Lung (tissue), 12 donors: ENCODE data around the gene KLHL29. TPM values are rescaled to one million over a fixed set of nuclear protein-coding genes. Genes with fewer than 3 reads are reported as not detected.

Source experiments
- ATAC-seq: fragments of 200-7000 bp; cut with Tn5 transposase; one replicate; pipeline ENCODE4 v1.9.1; 2020; ENCODE audit warnings: moderate number of reproducible peaks; ENCODE audit not compliant: insufficient read depth, low FRiP score
- DNase-seq, 3 donors: peaks; one replicate each; pipeline ENCODE4 v3.0.0-alpha.2; 2013 to 2017
- H3K27ac ChIP-seq, 2 donors: one replicate each; pipeline ENCODE4 v1.5.1; 2013; ENCODE audit warnings: mild to moderate bottlenecking in 2 of 2, moderate library complexity in 2 of 2, control low read depth in 1 of 2, inconsistent platforms in 1 of 2, low read depth in 1 of 2, low read length in 1 of 2
- H3K27me3 ChIP-seq, 3 donors: one replicate each; pipeline ENCODE4 v1.5.1; 2013; ENCODE audit warnings: low read length in 2 of 3; ENCODE audit not compliant: control insufficient read depth in 3 of 3, insufficient read depth in 3 of 3
- H3K36me3 ChIP-seq, 4 donors: one replicate each; pipeline ENCODE4 v1.5.1; 2013; ENCODE audit warnings: low read length in 4 of 4, mild to moderate bottlenecking in 1 of 4, moderate library complexity in 1 of 4; ENCODE audit not compliant: control insufficient read depth in 4 of 4, insufficient read depth in 4 of 4
- H3K4me1 ChIP-seq, 5 donors: one replicate each; pipeline ENCODE4 v1.5.1; 2013; ENCODE audit warnings: low read length in 5 of 5, mild to moderate bottlenecking in 2 of 5, moderate library complexity in 1 of 5; ENCODE audit not compliant: control insufficient read depth in 5 of 5, insufficient read depth in 5 of 5
- H3K4me3 ChIP-seq: one replicate; pipeline ENCODE4 v1.5.1; 2013; ENCODE audit warnings: mild to moderate bottlenecking, control low read depth, moderate library complexity
- H3K9ac ChIP-seq, 2 donors: one replicate each; pipeline ENCODE4 v1.5.1; 2013; ENCODE audit warnings: low read length in 2 of 2, control low read depth in 1 of 2; ENCODE audit not compliant: insufficient read depth in 1 of 2
- H3K9me3 ChIP-seq, 4 donors: one replicate each; pipeline ENCODE4 v1.5.1; 2013; ENCODE audit warnings: low read length in 3 of 4, mild to moderate bottlenecking in 1 of 4, moderate library complexity in 1 of 4; ENCODE audit not compliant: control insufficient read depth in 4 of 4, insufficient read depth in 3 of 4
- WGBS, 2 donors: extraction: QIAGEN DNeasy Blood & Tissue Kit; methylation state at CpG; one replicate each; pipeline ENCODE4 v1.1.7; 2013; 5-methylcytosine and 5-hydroxymethylcytosine counted together
- polyA plus RNA-seq, 2 donors: library from polyadenylated mRNA; stranded (reverse); fragments of 200-250 nt; gene quantifications; one replicate each; pipeline ENCODE4 v1.2.1, GENCODE V29; 2013
- total RNA-seq, 2 donors: library from RNA; depleted of rRNA in 1 of 2; stranded (reverse); fragments of >200 nt in 1 of 2; gene quantifications; one replicate each; pipeline ENCODE4 v1.2.1, GENCODE V29; 2014 to 2021
- TF ChIP-seq, protein P1 (sequence below): IDR thresholded peaks from 2 replicates; pipeline ENCODE4 v1.5.1; 2012; ENCODE audit warnings: mild to moderate bottlenecking; ENCODE audit errors: control extremely low read depth, extremely low read depth
- donor health status: control.
- donor health status: control.
- donor health status: Bipolar disorder and iron deficiency.
- donor health status: healthy.
- donor health status: DM: yes; HTN: yes; CAD: no.

Gene KLHL29
- total and polyA plus RNA-seq, 4 donors, result 2.7 to 16.2 (median 3.5) TPM

DNA sequence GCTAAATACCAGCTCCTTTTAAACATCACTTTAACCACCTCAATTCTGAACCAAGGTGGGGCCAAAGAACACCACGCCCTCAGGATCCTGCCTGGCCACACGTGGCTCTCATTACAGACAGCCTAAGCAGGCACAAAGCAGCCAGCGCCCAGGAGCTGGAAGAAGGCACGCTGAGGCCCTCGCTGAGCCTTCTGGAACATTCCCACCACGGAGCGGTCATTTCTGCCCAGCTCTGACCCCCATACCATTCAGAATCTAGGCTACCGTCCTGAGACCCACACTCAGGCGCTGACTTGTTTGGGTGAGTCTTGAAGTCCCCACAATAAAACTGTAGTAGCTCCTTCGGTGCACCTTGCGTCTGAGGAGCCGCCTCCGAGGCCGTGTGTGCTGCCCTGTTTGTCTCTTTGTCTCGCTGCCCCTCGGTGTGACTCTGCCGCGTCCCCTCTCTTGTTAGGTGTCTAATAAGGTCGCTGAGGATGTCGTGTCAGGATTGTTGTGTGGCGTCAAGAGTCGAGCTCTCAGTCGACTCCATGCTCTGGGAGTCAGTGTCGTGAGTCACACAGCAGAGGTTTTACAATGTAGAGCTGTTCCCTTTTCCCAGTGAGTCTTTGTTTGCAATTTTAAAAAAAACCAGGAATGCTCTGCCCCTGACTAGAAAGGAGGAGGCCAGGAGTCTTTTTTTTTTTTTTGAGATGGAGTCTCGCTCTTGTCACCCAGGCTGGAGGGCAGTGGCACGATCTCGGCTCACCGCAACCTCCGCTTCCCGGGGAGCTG lies 242.4 kb downstream of the KLHL29 start:
- ATAC-seq (no peak), DNase-seq (no peak)
- 84 to 86% methylated on average over 29 to 30 of the region's 30 CpGs for WGBS, 2 donors
- Histone ChIP-seq H3K27ac (no peak overlapping the region), H3K36me3 (no peaks in the 10 kb centered on the region), H3K27me3 (no peaks in the 10 kb centered on the region), H3K4me3 (no peak overlapping the region), H3K4me1 (peaks cover 0 to 5% (median 0%) of the 10 kb centered on the region in 5 donors), H3K9ac (no peak overlapping the region), H3K9me3 (peaks cover 0 to 4% (median 2%) of the 10 kb centered on the region in 4 donors)
- TF ChIP-seq, protein P1, sequence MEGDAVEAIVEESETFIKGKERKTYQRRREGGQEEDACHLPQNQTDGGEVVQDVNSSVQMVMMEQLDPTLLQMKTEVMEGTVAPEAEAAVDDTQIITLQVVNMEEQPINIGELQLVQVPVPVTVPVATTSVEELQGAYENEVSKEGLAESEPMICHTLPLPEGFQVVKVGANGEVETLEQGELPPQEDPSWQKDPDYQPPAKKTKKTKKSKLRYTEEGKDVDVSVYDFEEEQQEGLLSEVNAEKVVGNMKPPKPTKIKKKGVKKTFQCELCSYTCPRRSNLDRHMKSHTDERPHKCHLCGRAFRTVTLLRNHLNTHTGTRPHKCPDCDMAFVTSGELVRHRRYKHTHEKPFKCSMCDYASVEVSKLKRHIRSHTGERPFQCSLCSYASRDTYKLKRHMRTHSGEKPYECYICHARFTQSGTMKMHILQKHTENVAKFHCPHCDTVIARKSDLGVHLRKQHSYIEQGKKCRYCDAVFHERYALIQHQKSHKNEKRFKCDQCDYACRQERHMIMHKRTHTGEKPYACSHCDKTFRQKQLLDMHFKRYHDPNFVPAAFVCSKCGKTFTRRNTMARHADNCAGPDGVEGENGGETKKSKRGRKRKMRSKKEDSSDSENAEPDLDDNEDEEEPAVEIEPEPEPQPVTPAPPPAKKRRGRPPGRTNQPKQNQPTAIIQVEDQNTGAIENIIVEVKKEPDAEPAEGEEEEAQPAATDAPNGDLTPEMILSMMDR, result no peak

DNA sequence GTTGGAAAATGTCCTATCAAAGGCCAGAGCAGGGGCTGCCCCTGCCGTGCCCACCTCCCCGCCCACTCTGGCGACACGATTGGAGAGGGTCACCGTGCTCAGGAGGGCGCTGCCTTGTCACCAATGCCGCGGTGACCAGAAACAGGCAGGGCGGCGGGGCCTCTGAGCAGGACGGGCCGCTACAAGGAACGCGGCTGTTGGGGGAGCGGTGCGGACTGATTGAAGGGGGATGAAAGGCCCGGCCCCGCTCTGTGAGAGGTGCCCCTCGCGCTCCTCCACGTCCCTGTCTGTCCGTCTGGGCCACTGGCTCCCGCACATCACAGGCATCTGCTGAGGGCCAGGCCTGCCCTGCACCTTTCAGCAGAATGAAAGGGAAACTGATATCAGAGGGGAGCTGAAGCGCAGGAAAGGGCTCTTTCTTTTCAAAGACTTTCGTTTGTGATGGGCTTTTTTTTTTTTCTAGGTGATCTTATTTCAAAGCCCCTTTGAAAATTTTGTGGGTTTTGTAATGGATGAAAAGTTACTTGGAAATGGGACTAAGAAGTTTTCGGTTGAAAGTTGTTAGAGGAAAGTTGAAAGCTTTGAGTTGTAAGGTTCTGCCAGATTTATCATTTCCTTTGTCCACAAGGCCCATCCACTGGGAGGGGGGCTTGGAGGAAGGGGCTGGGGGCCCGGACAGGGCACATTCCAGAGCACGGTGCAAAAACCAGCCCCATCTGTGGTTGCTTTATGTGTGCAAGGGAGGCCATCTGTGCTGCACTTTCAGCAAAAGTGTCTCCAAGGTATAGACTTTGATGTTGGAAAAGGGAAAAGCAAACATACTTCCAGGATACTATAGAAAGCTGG lies 244.2 kb downstream of the KLHL29 start:
- H3K27me3 ChIP-seq, result no peaks in the 10 kb centered on the region
- TF ChIP-seq, protein P1, result no peak
- H3K4me3 ChIP-seq, result no peak overlapping the region
- H3K27ac ChIP-seq, result no peak overlapping the region
- WGBS, 2 donors, result 75 to 80% methylated on average over 28 of the region's 28 CpGs
- peaks cover 0 to 5% (median 0%) of the 10 kb centered on the region in 5 donors for H3K4me1 ChIP-seq
- H3K9me3 ChIP-seq, result peaks cover 0 to 3% (median 2%) of the 10 kb centered on the region in 4 donors
- no peak overlapping the region for H3K9ac ChIP-seq
- ATAC-seq, result no peak
- H3K36me3 ChIP-seq, result no peaks in the 10 kb centered on the region
- DNase-seq, result peak in 1 of 3 donors; percentile 13

DNA sequence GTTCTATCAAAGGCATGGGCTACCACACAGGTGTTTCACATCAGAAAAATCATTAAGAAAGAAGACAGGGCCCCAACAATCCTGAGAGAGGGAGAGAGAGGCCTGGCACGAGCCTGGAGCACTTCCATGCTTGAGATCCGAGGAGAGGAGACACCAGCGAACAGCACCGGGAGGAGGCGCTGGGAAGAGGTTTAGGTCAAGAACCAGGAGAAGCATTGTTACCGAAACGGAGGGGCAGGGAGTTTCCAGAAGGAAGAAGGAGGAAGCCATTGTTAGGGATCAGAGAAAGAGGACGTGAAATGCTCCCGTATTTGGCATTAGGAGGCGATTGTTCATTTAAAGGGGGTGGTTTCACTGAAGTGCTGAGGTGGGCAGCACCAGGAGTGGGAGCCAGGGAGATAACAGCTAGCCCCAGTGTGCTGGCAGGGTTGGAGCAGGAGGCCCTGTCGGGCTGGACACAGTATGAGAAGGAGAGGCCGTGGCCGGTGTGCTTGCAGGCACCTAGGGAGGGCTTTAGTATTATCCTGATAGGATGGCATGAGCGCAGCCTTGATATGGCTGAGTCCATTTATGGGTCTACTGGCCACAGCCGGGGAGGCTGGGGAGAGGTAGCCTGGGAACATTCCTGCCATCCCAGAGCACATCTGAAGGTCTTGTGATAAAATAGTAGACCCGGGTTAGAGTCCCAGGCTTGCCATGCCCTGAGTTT lies 244.9 kb downstream of the KLHL29 start:
- Histone ChIP-seq H3K36me3 (no peaks in the 10 kb centered on the region), H3K27ac (no peak overlapping the region), H3K27me3 (no peaks in the 10 kb centered on the region), H3K9ac (no peak overlapping the region), H3K9me3 (no peaks in the 10 kb centered on the region), H3K4me3 (no peak overlapping the region), H3K4me1 (peaks cover 0 to 5% (median 0%) of the 10 kb centered on the region in 5 donors)
- TF ChIP-seq, protein P1, result no peak
- 82 to 85% methylated on average over 16 of the region's 16 CpGs for WGBS, 2 donors
- no peak for DNase-seq
- ATAC-seq, result no peak
